Ascending aorta (tissue), 2 donors: Measurements from ENCODE around the gene CTSD. TPM values are rescaled to one million over a fixed set of nuclear protein-coding genes. Genes with fewer than 3 reads are reported as not detected.

Experiments
- DNase-seq, 2 donors: peaks; one replicate each; pipeline ENCODE4 v3.0.0-alpha.2; 2019; ENCODE audit warnings: low spot score in 2 of 2
- H3K27ac ChIP-seq, 2 donors: fragments of 200-600 bp; sonication (generic); one replicate each; pipeline ENCODE4 v1.5.1; 2016 to 2017; ENCODE audit warnings: mild to moderate bottlenecking in 1 of 2
- H3K27me3 ChIP-seq: fragments of 200-600 bp; sonication (generic); one replicate; pipeline ENCODE4 v1.5.1; 2017
- H3K36me3 ChIP-seq, 2 donors: fragments of 200-600 bp; sonication (generic); one replicate each; pipeline ENCODE4 v1.5.1; 2016
- H3K4me1 ChIP-seq, 2 donors: fragments of 200-600 bp; sonication (generic); one replicate each; pipeline ENCODE4 v1.5.1; 2016 to 2017; ENCODE audit warnings: mild to moderate bottlenecking in 1 of 2
- H3K4me3 ChIP-seq, 2 donors: fragments of 200-600 bp; sonication (generic); one replicate each; pipeline ENCODE4 v1.5.1; 2016 to 2017; ENCODE audit warnings: mild to moderate bottlenecking in 1 of 2
- H3K9me3 ChIP-seq, 2 donors: fragments of 200-600 bp; sonication (generic); one replicate each; pipeline ENCODE4 v1.5.1; 2016
- intact Hi-C: fragments of 100-400 bp; cut with DNase I; formaldehyde crosslinking; loops from one replicate; pipeline ENCODE4 v1.15.1; 2023
- total RNA-seq: library from RNA; depleted of rRNA; stranded (reverse); fragments of >200 nt; gene quantifications from one replicate; pipeline ENCODE4 v1.1.0, GENCODE V29; 2016
- TF ChIP-seq, protein P1 (sequence below), 3 experiments: fragments of 200-600 bp in 2 of 3; fragments of 450-650 bp in 1 of 3; sonication (generic) in 2 of 3; IDR thresholded peaks; one replicate each; pipeline ENCODE4 v1.5.1; 2016 to 2019; ENCODE audit warnings: antibody characterized with exemption in 3 of 3, mild to moderate bottlenecking in 1 of 3, moderate library complexity in 1 of 3

CTSD gene
- total RNA-seq, 1 donor from 2014 or later = 777 TPM

DNA sequence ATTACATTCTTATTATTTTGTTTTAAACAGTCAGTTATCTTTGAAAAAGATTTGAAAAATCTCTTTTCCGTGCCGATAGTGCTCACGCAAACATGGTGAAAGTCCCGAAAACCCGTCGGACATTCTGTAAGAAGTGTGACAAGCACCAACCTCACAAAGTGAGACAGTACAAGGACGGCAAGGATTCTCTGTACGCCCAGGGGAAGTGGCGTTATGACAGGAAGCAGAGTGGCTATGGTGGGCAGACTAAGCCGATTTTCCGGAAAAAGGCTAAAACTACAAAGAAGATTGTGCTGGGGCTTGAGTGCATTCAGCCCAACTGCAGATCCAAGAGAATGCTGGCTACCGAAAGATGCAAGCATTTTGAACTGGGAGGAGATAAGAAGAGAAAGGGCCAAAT lies 28.7 kb upstream of the CTSD start:
- Histone ChIP-seq H3K4me1 (no peaks in the 10 kb centered on the region), H3K36me3 (no peaks in the 10 kb centered on the region), H3K9me3 (no peaks in the 10 kb centered on the region), H3K27ac (no peak overlapping the region), H3K27me3 (no peaks in the 10 kb centered on the region), H3K4me3 (no peak overlapping the region)
- TF ChIP-seq, protein P1, sequence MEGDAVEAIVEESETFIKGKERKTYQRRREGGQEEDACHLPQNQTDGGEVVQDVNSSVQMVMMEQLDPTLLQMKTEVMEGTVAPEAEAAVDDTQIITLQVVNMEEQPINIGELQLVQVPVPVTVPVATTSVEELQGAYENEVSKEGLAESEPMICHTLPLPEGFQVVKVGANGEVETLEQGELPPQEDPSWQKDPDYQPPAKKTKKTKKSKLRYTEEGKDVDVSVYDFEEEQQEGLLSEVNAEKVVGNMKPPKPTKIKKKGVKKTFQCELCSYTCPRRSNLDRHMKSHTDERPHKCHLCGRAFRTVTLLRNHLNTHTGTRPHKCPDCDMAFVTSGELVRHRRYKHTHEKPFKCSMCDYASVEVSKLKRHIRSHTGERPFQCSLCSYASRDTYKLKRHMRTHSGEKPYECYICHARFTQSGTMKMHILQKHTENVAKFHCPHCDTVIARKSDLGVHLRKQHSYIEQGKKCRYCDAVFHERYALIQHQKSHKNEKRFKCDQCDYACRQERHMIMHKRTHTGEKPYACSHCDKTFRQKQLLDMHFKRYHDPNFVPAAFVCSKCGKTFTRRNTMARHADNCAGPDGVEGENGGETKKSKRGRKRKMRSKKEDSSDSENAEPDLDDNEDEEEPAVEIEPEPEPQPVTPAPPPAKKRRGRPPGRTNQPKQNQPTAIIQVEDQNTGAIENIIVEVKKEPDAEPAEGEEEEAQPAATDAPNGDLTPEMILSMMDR (IDR thresholded peaks at IDR 0.05) = no peak
- intact Hi-C loops = no loop called here
- no peak for DNase-seq

DNA sequence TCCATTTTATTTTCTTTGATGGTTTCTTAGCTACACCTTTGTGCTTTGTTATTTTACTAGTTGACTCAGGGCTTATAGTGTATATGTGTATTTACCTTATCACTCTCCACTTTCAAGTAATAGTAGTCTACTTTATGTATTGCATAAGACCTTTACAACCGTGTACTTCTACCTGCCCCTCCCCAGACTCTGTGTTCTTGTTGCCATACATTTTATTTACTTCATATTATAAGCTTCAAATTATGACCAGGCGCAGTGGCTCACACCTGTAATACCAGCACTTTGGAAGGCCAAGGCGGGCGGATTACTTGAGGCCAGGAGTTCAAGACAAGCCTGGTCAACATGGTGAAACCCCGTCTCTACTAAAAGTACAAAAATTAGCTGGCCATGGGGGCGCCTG lies 28.2 kb upstream of the CTSD start:
- Histone ChIP-seq H3K4me3 (no peak overlapping the region), H3K27ac (no peak overlapping the region), H3K4me1 (no peaks in the 10 kb centered on the region), H3K36me3 (no peaks in the 10 kb centered on the region), H3K27me3 (no peaks in the 10 kb centered on the region), H3K9me3 (no peaks in the 10 kb centered on the region)
- intact Hi-C loops = no loop called here
- DNase-seq = no peak
- TF ChIP-seq, protein P1 (IDR thresholded peaks at IDR 0.05) = no peak

DNA sequence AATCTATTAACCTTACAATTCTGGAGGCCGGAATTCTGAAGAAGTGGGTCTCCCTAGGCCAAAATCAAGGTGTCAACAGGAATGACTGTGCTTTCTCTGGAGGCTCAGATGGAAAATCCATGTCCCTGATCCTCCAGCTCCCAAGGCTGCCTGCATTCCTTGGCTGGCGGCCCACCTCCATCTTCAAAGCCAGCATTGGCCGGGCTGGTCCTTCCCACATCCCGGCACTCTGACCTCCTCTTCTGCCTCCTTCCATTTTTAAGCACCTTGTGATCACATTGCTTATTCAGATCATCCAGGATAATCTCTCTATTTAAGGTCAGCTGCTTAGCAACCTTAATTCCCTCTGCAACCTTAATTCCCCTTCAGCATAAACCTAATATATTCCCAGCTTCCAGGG lies 22.7 kb upstream of the CTSD start:
- Histone ChIP-seq H3K27me3 (no peaks in the 10 kb centered on the region), H3K4me3 (no peak overlapping the region), H3K4me1 (no peaks in the 10 kb centered on the region), H3K36me3 (no peaks in the 10 kb centered on the region), H3K27ac (no peak overlapping the region), H3K9me3 (no peaks in the 10 kb centered on the region)
- no peak for DNase-seq
- intact Hi-C loops = no loop called here
- TF ChIP-seq, protein P1 (IDR thresholded peaks at IDR 0.05) = no peak

DNA sequence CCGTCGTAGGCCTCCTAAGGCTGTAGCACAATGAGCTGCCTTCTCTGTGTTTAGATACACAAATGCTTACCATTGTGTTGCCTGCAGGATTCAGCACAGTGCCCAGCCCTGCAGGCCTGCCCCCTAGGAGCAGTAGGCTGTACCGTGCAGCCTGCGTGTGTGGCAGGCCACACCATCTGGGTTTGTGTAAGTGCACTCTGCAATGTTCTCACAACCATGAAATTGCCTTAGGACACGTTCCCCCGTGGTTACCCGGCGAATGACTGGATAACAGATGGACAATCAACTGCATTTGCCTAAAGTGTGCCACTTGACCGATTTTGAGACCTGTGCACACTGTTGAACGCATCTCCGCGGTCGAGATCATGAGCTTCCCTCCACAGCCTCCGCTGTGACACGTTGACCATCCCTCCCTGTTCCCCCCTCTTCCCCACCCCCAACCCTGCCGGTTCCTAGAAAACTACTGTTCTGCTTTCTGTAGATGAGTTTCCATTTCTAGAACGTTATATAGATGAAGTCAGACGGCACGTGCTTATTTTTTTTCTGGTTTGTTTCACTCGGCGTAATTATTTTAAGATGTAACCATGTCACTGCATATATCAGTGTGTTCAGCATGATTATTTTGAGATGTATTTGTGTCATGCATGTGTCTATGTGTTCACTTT lies 22.2 kb upstream of the CTSD start:
- Histone ChIP-seq H3K4me1 (no peaks in the 10 kb centered on the region), H3K9me3 (no peaks in the 10 kb centered on the region), H3K36me3 (no peaks in the 10 kb centered on the region), H3K27ac (no peak overlapping the region), H3K4me3 (no peak overlapping the region), H3K27me3 (no peaks in the 10 kb centered on the region)
- TF ChIP-seq, protein P1 (IDR thresholded peaks at IDR 0.05) = no peak
- intact Hi-C loops = no loop called here
- DNase-seq = no peak

DNA sequence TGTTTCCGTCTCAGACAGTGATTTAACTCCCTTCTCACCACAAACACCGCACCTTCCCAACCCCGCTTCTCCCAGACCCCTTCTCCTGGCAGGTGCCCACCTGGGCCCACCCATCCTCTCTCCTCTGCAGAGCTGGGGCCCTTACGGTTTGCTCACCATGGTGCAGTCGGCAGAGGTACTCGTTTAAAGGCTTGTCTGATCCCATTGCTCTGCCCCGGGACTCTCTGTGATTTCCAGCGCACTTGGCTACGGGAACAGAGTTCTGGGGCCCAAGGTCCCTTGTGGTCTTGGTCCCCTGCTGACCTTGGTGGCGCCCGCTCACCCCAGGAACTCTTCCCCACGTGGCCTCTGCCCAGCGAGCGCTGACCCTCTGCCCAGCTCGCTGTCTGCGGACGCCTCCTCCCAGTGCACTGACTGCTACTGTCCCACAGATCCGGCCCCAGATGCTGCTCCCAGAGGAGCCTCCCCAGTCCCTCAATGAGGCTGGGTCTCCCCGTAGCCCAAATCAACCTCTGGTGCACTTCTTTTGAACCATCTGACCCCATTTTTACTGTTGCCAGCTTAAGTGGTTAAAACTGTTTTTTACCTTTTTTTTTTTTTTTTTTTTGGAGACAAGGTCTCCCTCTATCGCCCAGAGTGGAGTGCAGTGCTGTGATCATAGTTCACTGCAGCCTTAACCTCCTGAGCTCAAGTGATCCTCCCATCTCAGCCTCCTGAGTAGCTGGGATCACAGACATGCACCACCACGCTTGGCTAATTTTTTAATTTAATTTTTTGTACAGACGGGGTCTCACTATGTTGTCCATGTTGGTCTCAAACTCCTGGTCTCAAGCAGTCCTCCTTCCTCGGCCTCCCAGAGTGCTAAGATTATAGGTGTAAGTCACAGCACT lies 21.3 kb upstream of the CTSD start:
- DNase-seq = no peak
- H3K36me3 ChIP-seq = no peaks in the 10 kb centered on the region
- intact Hi-C loops = no loop called here
- H3K9me3 ChIP-seq = no peaks in the 10 kb centered on the region
- TF ChIP-seq, protein P1 (IDR thresholded peaks at IDR 0.05) = no peak
- H3K27ac ChIP-seq = no peak overlapping the region
- no peaks in the 10 kb centered on the region for H3K4me1 ChIP-seq
- H3K27me3 ChIP-seq = no peaks in the 10 kb centered on the region
- no peak overlapping the region for H3K4me3 ChIP-seq
